GM21717 (cell line): ENCODE results near the gene MICALL2.

Source experiments
- ATAC-seq: cut with Tn5 transposase; IDR thresholded peaks from one replicate; pipeline ENCODE4 v1.9.1; 2021; ENCODE audit warnings: mild to moderate bottlenecking, moderate library complexity; ENCODE audit not compliant: unreplicated experiment

Gene MICALL2

DNA sequence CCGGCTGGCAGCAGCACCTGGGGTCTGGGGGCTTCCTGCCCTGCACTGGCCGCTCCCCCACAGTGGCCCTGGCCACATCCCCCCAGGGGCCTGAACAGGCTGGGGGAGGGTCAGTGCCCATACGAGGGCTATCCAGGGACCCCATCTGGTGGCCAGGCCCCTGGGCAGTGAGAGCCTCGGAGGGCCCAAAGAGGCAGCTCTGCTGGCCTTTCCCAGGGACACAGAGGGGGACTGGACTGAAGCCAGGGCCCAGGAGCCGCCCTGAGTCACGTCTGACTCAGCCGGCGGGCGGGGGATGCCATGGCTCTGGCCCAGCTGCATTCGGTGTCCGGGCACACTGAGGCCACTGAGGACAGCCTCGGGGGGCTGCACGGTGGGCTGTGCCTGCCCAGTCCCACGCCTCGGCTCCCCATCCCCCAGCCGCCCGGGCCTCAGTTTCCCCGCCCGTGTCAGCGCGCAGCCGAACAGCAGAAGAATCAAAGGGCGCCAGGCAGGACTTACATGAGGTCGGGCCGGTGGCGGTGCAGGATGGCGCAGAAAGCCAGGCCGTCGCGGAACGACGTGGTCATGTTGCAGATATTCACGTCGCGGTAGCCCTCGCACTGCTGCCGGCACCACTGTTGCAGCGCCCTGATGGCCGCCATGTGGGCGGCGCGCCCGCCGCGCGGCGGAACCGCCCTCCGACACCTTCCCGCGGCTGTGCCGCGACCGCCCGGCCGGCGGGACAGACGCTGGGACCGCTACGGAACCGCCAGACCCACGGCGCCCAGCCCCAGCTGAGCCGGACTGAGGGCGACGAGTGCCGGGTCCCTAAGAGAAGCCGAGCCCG, at the start of gene MICALL2:
TSS of gene MICALL2 (minus strand) at position 788 of the 829 bp plus-strand sequence. CDS start at position 644, 144 bp downstream.
- ATAC-seq = peak; percentile 24

GRCh38 chr7:1508277-1508758, 49.0 kb upstream of the MICALL2 start:
- no peak for ATAC-seq

GRCh38 chr7:1505731-1506550, 46.7 kb upstream of the MICALL2 start:
- ATAC-seq = no peak

DNA sequence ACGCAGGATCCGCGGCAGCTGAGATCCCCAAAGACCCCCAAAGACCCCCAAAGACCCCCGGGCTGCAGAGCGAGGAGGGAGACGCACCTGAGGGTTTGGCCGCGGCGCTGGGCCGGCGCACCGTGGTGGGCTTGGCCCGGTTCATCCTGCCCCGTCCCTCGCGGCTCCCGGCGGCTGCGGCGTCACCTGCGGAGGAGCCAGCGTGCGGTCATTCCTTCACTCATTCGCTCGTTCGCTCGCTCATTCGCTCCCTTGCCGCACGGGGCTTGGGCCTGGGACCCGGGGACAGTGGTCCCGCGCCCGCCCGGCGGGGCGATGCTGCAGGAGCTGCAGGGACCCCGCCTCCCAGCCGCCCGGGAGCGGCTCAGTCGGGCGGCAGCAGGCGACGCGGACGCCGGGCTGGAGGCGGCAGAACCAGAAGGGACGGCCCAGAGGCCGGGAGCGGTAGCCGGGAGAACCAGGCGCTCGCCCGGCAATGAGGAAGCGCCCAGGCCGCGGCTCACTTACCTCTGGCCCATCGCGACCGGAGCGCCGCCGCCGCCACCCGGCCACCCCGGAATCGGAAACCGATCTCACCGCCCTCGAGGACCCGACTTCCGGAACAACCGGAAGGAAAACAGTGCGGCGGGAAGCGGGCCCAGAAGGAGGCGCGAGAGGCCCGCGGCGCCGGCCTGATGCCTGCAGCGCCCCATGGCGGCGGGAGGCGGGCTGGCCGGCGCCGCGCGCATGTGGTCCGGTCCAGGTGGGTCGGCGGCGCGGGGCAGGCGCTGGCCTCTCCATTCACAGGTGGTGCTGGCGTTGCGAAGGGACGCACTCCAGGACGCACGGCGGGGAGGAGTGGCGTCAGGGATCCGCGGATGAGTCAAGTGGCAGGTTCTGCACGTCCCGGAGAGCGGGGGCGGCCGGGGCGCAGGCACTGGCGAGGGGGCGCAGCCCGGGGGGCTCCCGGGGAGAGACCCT, 44.8 kb upstream of the MICALL2 start, which contains the start of gene INTS1:
TSS of gene INTS1 (minus strand) at position 574 of the 960 bp plus-strand sequence. CDS start at position 145, 429 bp downstream.
- ATAC-seq = peak; percentile 72

DNA sequence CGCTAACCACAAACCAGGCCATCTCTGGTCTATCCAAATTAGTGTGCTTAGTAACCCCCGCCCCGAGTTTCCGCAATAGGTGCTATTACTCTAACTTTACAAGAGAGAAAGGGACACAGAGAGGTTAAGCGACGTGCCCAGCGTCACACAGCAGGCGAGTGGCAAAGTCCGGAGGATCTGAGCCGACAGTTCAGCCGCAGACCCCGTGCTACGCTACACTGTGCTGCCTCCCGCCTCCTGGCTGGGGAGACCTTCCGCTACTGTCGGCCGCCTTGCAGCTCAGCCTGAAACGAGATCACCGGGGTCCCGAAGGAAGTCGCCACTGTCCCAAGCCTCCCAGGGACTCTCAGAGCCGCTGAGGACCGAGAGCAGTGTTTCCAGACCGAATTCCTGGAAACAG, 44.1 kb upstream of the MICALL2 start:
- ATAC-seq = no peak

DNA sequence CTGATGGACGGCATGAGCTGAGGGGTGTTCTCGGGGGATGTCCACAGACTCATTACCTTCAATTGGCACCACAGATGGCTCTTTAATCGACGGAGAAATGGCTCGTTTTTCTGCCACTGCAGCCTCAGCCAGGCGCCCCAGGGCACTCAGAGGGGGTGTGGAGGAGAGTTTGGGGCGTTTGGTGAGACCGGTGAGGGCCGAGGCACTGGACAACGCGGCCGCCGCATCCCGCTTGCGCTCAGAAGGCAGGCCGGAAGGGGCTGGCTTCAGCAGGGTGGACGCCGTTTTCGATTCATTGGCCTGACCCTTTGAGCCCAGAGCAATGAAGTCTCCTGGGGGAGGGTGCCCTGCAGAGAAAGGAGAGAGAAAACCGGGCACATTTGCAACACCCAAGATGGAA, 43.6 kb upstream of the MICALL2 start:
- ATAC-seq = no peak

DNA sequence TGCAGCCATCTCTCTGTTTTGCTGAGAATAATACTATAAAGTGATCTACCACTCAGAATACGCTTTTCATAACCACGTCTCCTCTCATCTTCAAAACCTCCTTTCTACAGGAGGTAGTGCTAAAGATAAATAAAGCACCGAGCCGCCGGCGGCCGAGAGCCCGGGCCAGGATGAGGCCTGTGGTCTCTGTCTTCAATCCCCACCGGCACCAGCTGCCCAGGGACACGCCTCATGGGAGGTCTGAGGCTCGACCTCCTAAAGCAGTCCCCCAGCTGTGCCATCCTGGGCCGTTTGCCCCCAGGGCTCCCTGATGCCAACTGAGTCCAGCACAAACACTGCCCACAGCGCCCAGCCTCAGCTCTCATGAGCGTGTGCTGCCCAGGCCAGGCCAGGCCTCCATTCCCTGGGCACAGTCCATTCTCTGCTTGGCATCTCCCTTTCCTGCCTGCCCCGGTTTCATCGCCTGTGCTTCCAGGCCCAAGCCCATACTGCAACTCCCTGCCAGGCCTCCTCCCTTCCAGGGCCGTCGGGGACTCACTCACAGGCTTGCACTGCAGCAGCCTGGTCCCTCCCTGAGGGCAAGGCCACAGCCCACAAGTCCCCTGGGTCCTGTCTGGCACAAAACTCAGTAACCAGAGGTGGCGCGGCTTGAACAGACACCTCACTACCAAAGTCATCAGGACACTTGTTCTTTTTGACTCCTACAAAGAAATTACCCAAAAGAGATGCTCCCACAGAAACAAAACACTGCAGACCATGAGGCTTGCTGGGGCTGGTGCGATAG, 42.4 kb upstream of the MICALL2 start:
- no peak for ATAC-seq

DNA sequence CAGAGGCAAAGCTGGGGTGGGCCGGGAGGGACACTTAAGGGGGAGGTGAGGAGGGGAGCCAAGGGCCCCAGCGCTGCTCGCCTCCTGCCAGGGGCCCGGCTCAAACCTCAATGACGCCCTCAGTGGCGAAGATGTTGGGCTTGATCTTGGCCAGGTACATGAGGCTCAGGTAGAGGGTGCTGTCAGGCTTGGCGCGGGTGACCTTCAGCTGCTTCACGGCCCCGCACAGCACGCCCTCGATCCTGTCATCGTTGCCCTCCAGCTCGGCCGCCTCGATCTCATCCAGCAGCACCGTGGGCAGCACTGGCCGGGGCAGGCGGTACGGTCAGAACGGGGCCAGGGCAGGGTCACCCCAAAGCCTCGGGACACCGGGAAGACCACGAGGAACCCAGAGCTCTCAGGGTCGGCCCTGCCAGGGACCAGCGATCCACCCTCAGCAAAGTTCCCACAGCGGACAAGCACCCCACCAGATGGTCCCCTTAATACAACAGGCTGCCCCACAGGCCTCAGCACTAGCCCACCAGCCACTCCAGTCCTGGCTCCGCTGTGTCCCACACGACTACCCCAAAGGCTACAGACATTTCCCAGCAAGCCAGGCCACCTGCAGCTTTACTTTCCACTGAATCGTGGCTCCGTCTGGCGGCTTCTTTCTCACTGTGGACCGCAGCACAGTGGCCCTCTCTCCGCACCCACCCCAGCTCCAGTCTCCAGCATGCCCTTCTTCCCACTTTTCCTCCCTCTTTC, 41.0 kb upstream of the MICALL2 start:
- ATAC-seq = no peak

GRCh38 chr7:1499367-1500029, 40.2 kb upstream of the MICALL2 start:
- no peak for ATAC-seq

GRCh38 chr7:1498370-1499305, 39.4 kb upstream of the MICALL2 start:
- ATAC-seq = no peak

- ATAC-seq = no peak
Observed at GRCh38 chr7:1497293-1497927, 38.1 kb upstream of the MICALL2 start.

- no peak for ATAC-seq
Observed at GRCh38 chr7:1496531-1497292, 37.4 kb upstream of the MICALL2 start.

- ATAC-seq = no peak
Observed at GRCh38 chr7:1495564-1496242, 36.4 kb upstream of the MICALL2 start.

GRCh38 chr7:1494866-1495563, 35.7 kb upstream of the MICALL2 start:
- ATAC-seq = no peak

GRCh38 chr7:1494447-1494846, 35.2 kb upstream of the MICALL2 start:
- ATAC-seq = no peak
